ENCODE data around the gene TECPR2.
"Not testable (repeated sequence)": the region's sequence is repeated elsewhere in the genome, so short reads cannot be mapped to it uniquely, and the experiment has no call there.

TECPR2 gene

GRCh38 chr14:102510616-102511520, 148.1 kb downstream of the TECPR2 start:
- DNase-seq: peak; percentile 97

DNA sequence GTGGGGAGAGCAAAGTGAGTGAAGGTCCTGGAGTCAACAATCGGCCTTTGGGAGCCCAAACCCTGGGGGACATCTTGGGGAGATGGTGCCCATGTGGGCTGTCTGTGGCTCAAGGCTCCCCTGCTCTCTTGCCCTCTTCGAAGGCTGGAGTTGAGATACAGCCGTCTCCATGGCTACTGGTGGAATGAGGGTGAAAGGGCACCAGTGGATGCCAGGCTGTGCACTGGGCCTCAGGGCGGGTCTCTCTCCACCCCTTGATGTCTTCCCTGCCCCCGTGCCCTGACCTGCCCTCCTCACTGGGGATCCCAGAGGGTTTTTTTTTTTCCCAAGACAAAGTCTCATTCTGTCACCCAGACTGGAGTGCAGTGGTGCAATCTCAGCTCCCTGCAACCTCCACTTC, 148.8 kb downstream of the TECPR2 start:
- no peak for DNase-seq

DNA sequence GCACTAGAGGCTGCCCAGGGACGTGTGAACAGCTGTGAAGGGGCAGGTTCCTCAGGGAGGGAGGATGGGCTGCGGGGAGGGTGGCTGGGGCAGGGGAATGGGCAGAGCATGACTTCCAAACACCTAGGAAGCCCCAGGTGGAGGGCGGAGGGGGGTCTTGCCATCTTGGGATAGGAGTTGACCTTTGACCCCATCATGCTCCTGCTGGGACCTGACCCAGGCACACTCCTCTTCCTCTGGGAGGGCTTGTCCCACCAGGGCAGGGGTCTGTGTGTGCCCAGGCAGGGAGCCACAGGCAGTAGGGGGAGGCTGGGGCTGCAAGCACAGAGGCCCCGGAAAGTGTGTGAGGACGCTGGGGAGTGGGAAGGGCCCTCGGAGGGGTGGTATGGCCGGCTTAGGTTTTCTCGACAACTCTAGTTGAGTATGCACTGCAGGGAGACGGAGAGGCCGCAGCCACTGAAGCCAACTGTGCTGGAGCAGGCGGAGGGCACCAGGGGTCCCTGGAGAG, 150.1 kb downstream of the TECPR2 start:
- no peak for DNase-seq

GRCh38 chr14:102513899-102514772, 151.4 kb downstream of the TECPR2 start:
- DNase-seq: no peak

GRCh38 chr14:102514987-102515733, 152.4 kb downstream of the TECPR2 start:
- DNase-seq: no peak

DNA sequence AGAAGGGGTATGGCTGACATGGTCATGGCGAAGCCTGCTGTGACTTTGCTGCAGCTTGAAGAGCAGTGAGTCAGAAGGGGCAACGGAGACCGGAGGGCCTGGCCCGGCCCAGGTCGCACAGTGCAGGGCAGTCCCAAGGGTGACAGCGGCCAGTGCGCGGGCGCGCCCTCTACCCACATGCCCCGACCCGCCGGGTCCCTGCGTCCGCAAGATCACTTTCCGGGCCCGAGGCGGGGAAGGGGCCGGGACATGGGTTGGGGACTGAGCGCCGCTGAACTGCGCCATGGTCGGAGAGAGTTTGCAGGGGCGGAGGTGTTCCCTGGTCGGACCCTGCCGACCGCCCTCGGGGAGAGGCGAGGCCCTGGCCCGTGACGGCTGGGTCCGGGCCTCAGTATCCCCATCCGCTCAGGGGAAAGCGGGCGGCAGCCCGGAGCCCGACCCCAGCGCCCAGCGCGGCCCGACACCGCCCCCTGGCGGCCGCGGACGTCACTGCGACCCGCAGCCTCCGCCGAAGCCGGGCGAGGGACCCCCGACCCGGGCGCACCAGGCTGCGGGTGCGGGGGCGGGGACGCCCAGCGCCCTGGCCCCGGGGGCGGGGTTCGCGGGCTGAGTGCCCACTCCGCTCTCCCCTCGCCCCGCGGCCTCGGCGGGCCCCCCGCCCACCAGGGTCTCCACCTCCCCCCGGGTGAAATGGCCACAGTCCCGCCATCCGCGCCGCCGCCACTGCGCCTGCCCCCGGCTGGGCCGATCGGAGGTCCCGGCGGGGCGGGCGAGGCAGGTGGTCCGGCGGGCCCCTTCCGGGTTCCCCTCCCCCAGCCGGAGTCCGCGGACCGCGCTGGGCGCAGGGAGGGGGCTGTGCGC, 154.0 kb downstream of the TECPR2 start:
- peak; percentile 80 for DNase-seq

DNA sequence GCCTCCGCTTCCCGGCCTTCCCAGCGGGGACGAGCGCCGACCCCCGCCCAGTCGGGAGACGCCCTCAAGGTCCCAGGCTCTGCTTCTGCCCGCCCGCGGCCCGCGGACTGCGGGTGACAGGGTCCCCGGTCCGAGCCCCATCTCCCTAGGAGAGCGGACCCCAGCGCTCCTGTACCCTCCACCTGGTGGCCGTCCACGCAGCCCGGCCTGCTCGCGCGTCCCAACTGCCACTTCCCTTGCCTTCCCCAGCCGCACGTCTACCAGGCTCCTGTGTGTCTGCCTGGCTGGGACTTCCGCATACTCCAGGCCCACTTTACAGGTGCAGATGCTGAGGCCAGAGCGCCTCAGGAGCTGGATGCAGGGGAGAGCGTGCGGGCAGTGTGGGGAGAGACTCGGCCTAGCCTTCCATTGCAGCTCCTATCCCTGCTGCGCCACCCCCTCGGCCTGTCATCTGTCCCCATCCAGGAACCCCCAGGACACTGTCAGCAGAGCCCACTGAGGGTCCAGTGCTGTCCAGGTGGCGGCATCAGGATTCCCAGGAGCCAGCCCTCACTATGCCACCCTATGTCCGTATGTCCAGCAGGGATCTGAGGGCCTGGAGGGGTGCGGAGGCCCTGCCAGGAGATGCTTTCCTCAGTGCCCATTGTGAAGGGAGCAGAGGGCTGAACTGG, 154.8 kb downstream of the TECPR2 start:
- DNase-seq: peak; percentile 76

- DNase-seq: no peak
Measured at GRCh38 chr14:102518063-102518648, 155.4 kb downstream of the TECPR2 start.

DNA sequence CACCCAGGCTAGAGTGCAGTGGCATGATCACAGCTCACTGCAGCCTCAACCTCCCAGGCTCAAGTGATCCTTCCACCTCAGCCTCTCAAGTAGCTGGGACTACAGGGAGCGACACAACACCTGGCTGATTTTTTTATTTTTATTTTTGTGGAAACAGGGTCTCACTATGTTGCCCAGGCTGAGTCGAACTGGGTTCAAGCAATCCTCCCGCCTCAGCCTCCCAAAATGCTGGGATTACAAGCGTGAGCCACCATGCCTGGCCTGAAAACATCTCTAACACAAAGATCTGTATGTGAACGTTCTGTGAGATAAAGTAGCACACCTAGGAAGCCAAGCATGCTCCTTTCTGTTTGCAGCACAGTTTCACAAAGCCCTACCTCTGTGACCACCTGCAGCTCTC, 157.0 kb downstream of the TECPR2 start:
- DNase-seq: not testable (repeated sequence)

DNA sequence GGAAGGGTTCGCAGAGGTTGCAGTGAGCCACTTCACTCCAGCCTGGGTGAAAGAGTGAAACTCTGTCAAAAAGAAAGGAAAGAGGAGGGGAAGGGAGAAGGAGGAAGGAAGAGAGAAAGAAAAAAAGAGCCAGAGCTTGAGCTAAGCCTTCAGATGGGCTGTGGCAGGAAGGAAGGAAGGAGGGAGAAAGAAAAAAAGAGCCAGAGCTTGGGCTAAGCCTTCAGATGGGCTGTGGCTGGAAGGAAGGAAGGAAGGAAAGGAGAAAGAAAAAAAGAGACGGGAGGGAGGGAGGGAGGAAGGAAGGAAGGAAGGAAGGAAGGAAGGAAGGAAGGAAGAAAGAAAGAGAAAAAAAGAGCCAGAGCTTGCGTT, 160.4 kb downstream of the TECPR2 start:
- DNase-seq: no peak

GRCh38 chr14:102523569-102524450, 161.1 kb downstream of the TECPR2 start:
- DNase-seq: no peak

- peak; percentile 100 for DNase-seq
Measured at GRCh38 chr14:102524451-102525218, 161.9 kb downstream of the TECPR2 start.

DNA sequence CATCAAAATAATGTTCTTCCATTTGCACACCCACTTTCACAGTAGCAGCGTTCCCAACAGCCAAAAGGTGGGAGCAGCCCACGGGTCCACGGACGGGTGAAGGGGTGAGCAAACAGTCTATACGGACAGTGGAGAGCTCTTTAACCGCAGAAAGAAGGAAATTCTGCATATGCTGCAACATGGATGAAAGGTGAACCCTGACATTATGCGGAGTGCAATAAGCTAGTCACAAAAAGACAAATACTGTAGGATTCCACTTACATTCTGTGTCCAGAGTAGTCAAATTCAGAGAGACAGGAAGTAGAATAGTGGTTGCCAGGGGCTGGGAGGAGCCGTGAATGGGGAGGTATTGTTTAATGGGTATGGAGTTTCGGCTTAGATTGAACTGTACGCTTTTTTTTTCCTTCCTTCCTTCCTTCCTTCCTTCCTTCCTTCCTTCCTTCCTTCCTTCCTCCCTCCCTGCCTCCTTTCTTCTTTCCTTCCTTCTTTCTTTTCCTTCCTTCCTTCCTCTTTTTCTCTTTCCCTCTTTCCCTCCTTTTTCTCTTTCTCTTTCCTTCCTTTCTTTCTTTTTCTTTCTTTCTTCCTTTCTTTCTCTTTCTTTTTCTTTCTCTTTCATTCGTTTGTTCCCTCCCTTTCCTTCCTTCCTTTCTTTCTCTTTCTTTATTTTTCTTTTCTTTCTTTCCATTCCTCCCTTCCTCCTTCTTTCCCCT, 162.6 kb downstream of the TECPR2 start:
- DNase-seq: peak; percentile 52

- DNase-seq: no peak
Measured at GRCh38 chr14:102525929-102526497, 163.3 kb downstream of the TECPR2 start.

DNA sequence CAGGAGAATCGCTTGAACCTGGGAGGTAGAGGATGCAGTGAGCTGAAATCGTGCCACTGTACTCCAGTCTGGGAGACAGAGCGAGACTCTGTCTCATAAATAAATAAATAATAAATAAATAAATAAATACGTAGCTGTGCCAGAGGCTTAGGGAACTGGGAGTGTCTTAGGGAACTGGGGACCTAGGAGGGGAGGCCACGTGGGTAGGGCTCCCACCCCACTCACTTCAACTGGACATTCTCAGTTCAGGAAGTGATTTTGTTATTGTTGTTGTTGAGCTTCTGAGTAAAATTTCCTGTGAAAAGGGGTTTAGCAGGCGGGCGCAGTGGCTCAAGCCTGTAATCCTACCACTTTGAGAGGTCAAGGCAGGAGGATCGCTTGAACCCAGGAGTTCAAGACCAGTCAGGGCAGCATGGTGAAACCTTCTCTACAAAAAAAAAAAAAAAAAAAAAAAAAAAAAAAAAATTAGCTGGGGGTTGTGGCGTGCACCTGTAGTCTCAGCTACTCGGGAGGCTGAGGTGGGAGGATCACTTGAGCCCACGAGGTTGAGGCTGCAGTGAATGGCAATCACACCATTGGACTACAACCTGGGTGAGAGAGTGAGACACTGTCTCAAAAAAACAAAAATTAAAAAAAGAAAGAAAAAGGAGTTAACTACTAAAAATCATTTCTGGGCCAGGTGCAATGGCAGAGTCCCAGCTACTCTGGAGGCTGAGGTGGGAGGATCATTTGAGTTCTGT, 165.9 kb downstream of the TECPR2 start:
- DNase-seq: no peak

GRCh38 chr14:102530828-102531478, 168.2 kb downstream of the TECPR2 start:
- DNase-seq: no peak

DNA sequence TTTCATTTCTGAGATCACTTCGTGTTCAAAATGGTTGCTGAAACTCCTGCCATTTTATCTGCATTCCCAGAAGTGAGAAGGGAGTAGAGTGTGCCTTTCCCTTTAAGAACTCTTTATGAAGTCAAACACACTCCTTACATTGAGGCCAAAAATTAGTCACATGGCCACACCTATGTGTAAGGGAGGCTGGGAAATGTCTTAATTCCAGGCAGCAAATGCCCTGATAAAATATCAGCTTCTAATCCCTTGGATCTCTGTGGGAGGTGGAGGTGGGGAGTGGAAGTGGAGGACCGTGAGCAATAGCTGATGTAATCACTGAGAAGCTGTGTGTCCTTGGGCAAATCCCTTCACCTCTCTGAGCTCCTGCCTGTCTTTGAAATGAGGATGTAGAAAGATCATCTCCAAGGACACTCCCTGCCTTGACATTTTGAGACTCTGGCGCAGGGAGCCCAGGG, 169.5 kb downstream of the TECPR2 start:
- no peak for DNase-seq

Data from islet precursor cell (in vitro differentiated cells).